H1 (cell line): Measurements from ENCODE around the gene NSUN7. TPM values are rescaled to one million over a fixed set of nuclear protein-coding genes. Genes with fewer than 3 reads are reported as not detected.

Source experiments
- EGR1 ChIP-seq: IDR thresholded peaks from 2 replicates; pipeline ENCODE4 v1.6.1; 2011; ENCODE audit warnings: low read depth, low read length, borderline replicate concordance
- JUND ChIP-seq: IDR thresholded peaks from 2 replicates; pipeline ENCODE4 v1.6.1; 2011; ENCODE audit warnings: mild to moderate bottlenecking, improper control_type of control experiment, low read length
- NANOG ChIP-seq: IDR thresholded peaks from 2 replicates; pipeline ENCODE4 v1.6.1; 2011; ENCODE audit warnings: low read length, low read depth, mild to moderate bottlenecking, inconsistent platforms; ENCODE audit not compliant: insufficient read depth, poor library complexity, severe bottlenecking
- polyA plus RNA-seq, 7 experiments: library from polyadenylated mRNA; depleted of rRNA in 3 of 7; stranded (reverse) in 5 of 7; unstranded in 2 of 7; fragments of >200 nt in 5 of 7; fragments of 200-250 nt in 2 of 7; gene quantifications; 1 replicate in 5 of 7; 2 replicates in 1 of 7; 4 replicates in 1 of 7; pipeline versions ENCODE4 v1.2.1 to v1.2.3, GENCODE V29; 2011 to 2013; ENCODE audit warnings: missing spikeins in 2 of 7, mixed read lengths in 2 of 7
- total RNA-seq: library from RNA; stranded (reverse); fragmentation: NEBNext Ultra II Directional; extraction: Animal tissue kit (Norgen Biotek cat#: 25700); gene quantifications from 2 replicates; pipeline ENCODE4 v1.2.1, GENCODE V29; 2021

The NSUN7 gene
- total and polyA plus RNA-seq, 2 of the 8 experiments (the other 6 are each of a cell fraction or from before 2014, with no cell fraction given) = 8.8 to 24.4 TPM

DNA sequence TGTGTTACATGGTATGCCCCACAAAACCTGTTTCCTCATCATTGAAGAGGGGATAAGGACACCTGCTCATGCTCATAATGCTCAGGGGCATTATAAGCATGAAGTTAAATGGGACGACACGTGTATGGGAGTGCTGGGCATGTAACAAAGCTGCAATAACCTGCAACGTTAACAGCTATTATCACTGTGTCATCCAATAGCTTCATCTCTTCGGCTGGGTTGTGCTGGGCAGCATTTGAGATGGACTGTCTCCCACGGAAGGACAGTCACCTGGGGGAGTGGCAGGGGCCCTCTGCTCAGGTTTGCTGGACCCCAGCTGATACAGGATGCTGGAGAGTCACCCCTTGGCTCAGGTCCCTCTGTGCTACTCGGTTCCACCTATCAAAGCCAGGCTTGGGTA, 94.5 kb downstream of the NSUN7 start (continued):
- no peak for TF ChIP-seq JUND
- no peak for TF ChIP-seq NANOG
- no peak for TF ChIP-seq EGR1
